Breast epithelium (tissue), 3 donors: ENCODE results near the gene RAB39A.

ENCODE experiments used
- CTCF ChIP-seq, 3 donors: fragments of 450-650 bp; IDR thresholded peaks; one replicate each; pipeline ENCODE4 v1.5.1; 2016 to 2017; ENCODE audit warnings: antibody characterized with exemption in 3 of 3, mild to moderate bottlenecking in 3 of 3, moderate library complexity in 3 of 3
- POLR2AphosphoS5 ChIP-seq, 3 donors: sonication (generic); formaldehyde crosslinking; IDR thresholded peaks; one replicate each; pipeline ENCODE4 v1.6.1; 2017; ENCODE audit warnings: antibody characterized with exemption in 3 of 3

- TF ChIP-seq CTCF (IDR thresholded peaks at IDR 0.05), result no peak
- TF ChIP-seq POLR2AphosphoS5 (IDR thresholded peaks at IDR 0.05), result no peak
These were observed 41.8 kb downstream of the RAB39A start for GRCh38 chr11:107970049-107970448.
